SIG-M5 treated with dmso at 0.1 percent for 504 hours (cell line): ENCODE results near the gene GMCL2.
"Not testable (repeated sequence)": the region's sequence is repeated elsewhere in the genome, so short reads cannot be mapped to it uniquely, and the experiment has no call there.

Experiments used
- DNase-seq: peaks from one replicate; lab custom pipeline; 2025; ENCODE audit not compliant: unreplicated experiment; lab: John Stamatoyannopoulos, UW

GMCL2 gene, protein sequence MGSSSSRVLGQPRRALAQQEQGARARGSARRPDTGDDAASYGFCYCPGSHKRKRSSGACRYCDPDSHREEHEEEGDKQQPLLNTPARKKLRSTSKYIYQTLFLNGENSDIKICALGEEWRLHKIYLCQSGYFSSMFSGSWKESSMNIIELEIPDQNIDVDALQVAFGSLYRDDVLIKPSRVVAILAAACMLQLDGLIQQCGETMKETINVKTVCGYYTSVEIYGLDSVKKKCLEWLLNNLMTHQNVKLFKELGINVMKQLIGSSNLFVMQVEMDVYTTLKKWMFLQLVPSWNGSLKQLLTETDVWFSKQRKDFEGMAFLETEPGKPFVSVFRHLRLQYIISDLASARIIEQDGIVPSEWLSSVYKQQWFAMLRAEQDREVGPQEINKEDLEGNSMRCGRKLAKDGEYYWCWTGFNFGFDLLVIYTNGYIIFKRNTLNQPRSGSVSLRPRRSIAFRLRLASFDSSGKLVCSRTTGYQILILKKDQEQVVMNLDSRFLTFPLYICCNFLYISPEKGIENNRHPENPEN

GRCh38 chr5:178187014-178187413, at the start of gene GMCL2:
GMCL2 (minus strand) TSS chr5:178187371; CDS start chr5:178187299, 72 bp downstream.
- DNase-seq = no peak

GRCh38 chr5:178236679-178237078, 49.5 kb upstream of the GMCL2 start:
- DNase-seq = no peak

DNA sequence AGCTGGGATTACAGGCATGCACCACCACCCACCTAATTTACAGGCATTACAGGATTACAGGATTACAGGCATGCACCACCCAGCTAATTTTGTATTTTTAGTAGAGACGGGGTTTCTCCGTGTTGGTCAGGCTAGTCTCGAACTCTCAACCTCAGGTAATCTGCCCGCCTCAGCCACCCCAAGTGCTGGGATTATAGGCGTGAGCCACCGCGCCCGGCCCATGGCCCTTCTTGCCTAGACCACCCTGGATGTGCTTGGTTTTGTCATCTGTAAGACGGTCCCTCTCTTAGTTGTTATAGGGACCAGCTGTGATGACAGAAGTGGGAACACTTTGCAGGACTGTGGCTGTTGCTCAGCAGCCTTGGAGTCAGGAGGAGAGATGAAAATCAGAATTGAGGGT, 49.0 kb upstream of the GMCL2 start:
- DNase-seq = no peak

- DNase-seq = no peak
Observed at GRCh38 chr5:178235588-178235974, 48.4 kb upstream of the GMCL2 start.

- peak; percentile 81 for DNase-seq
Observed at GRCh38 chr5:178234750-178235587, 47.8 kb upstream of the GMCL2 start.

- DNase-seq = no peak
Observed at GRCh38 chr5:178234121-178234749, 47.1 kb upstream of the GMCL2 start.

GRCh38 chr5:178232920-178233429, 45.8 kb upstream of the GMCL2 start:
- no peak for DNase-seq

- peak; percentile 58 for DNase-seq
Observed at GRCh38 chr5:178232124-178232919, 45.2 kb upstream of the GMCL2 start, which contains the start of gene PHYKPL. PHYKPL (minus strand) TSS chr5:178232802; CDS start chr5:178232550, 252 bp downstream.

- no peak for DNase-seq
Observed at GRCh38 chr5:178231539-178232123, 44.5 kb upstream of the GMCL2 start.

DNA sequence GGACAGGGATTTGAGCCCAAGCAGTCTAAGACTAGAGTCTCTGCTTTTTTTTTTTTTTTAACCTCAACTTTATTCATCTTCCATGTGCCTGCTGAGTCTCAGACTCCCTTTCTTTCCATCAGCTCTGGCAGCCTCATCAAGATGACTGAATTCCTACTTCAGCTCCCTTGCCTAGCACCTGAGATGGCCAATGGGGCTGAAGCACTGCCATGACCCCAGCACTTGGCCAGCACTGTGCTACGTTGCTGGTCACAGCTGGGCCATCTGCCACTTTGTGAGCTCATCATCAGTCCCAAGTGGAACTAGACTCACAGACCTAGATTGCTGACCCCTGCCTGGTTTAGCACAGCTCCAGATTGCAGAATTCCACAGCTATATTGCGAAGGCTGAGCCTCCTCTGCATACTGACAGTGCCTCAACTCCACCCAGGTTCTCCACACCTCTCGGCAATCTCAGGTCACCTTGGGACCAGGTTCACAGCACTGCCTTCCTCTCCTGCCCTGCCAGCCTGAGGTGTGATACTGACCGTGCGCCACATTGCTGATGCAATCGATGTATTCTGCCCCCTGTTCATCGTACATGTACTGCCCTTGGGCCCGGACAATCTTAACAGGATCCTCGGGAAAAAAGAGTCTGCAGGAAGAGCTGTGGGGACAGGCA, 43.8 kb upstream of the GMCL2 start:
- DNase-seq = no peak

DNA sequence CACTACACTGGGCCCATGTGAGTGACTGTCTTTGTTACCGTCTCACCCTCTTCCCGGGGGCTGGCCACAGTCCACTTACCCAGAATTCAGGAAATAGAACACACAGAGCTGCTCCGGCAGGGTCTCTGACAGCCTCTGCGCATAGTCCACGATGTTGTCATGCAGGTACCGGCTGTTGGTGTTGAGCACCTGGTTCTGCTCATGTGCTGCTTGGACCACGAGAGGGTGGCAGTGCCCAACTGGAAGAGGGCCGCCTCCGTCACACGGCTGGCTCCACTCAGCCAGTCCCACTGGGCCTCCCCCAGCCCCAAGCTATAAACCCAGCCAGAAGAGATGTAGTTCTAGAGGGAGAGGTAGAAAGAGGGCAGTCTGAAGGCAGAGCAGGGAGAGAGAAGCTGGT, 42.7 kb upstream of the GMCL2 start:
- DNase-seq = no peak

DNA sequence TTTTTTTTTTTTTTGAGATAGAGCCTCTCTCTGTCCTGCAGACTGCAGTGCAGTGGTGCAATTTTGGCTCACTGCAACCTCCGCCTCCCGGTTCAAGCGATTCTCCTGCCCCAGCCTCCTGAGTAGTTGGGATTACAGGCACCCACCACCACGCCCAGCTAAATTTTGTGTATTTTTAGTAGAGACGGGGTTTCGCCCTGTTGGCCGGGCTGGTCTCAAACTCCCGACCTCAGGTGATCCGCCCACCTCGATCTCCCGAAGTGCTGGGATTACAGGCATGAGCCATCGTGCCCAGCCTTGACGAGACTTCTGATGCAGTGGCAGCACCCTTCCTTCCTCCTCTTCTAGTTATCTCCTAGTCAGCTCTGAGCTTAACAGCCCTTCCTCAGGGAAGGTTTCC, 41.9 kb upstream of the GMCL2 start:
- not testable (repeated sequence) for DNase-seq

- DNase-seq = no peak
Observed at GRCh38 chr5:178228609-178229008, 41.4 kb upstream of the GMCL2 start.

DNA sequence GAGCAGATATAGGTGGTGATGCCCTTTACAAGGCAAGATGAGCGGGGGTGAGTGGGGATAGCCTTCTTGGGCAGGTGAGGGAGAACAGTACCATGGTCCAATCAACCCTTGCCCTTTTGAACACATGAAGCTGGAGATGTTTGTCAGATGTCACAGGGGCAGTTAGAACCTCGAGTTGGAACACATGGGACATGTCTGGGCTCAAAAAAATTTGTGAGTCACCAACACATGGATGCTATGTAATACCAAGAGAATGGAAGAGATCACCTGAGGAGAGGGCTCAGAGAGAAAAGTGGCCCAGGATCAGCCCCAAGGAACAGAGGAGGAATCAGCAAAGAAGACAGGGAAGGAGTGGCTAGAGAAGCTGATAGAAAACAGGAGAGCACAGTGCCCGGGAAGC, 40.8 kb upstream of the GMCL2 start:
- DNase-seq = no peak

GRCh38 chr5:178227138-178227659, 40.0 kb upstream of the GMCL2 start:
- DNase-seq = no peak

DNA sequence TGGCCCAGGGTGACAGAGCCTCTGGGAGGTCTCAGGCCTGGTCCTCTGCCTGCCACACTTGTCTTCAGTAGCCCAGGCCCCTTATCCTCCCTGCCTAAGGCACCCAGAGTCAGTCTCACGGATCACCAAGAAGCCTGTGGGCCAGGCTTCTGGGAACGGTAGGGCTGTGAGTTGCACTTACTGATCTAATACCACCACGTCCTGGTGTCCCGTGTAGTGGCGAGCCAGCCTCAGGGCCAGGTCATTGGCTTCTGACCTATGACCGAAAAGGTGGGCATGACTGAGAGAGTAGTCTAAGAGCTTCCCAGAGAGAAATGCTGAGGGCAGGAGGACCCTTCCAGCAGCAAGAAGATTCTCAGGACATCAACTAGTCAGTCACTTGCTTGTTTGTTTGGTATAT, 38.0 kb upstream of the GMCL2 start:
- no peak for DNase-seq

GRCh38 chr5:178224403-178224802, 37.2 kb upstream of the GMCL2 start:
- no peak for DNase-seq

DNA sequence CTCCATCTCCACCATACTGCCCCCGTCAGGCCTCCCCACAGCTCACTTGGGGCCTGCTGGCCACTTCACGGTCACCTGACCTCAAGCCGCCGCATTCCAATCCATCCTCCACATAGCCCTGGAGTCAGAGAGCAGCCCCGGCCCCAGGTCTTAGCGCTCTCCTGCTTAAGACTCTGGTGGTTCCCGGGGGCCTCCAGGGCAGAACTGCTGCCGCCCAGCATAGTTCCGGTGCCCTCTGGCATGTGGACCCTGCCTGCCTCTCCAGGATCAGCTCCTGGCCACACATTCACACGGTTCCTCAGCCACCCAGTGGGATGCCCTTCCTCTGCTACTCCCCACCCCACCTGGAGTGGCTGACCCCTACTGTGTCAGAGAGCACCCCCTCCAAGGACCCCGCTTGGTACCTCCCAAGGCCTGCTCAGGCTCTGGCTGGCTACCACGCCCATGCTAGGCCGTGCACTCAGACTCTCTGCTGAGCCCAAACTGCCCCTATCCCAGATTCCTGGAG, 36.7 kb upstream of the GMCL2 start:
- DNase-seq = no peak

DNA sequence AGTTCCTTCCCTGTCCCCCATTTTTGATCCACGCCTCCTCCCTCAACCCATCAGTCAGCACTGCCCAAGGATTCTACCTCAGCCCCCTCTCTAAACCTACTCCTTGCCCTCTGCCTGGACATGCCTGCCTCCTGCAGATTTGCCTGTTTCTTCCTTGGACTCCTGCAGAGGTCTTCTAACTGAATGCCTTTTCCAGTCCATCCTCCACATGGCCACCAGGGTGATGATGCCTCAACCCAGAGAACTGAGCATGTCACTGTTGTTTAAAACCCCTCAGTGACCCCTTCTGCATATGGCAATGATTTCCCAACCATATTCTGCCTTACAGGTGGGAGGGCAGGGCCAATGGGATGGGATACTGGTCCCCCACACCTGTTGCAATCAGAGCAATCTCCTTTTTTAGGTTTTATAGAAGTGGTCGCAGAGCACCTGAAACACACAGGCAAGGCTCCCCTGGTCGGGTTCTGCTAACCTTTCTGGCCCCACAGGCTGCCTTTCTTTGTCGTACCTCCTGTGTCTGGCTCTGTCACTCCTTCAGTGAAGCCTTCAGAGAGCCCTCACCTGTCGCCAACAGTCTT, 36.1 kb upstream of the GMCL2 start:
- no peak for DNase-seq
